HAP-1 (cell line): ENCODE results near the gene HOXB9.
A peak's percentile ranks its signal among the peaks of the same experiment; 100 is the strongest.

Experiments used
- DNase-seq, 2 experiments: peaks; one replicate each; pipeline ENCODE4 v3.0.0-alpha.2; 2016 to 2020; ENCODE audit warnings: low spot score in 2 of 2
- H3K27me3 ChIP-seq: fragments of 250-450 bp; sonication (Bioruptor Pico); 2 replicates; pipeline ENCODE4 v1.5.1; 2020; ENCODE audit warnings: low read depth, mild to moderate bottlenecking, moderate library complexity
- H3K36me3 ChIP-seq: fragments of 250-450 bp; sonication (Bioruptor Pico); replicated peaks from 2 replicates; pipeline ENCODE4 v1.5.1; 2020; ENCODE audit warnings: mild to moderate bottlenecking
- H3K4me1 ChIP-seq: fragments of 250-450 bp; sonication (Bioruptor Pico); 2 replicates; pipeline ENCODE4 v1.5.1; 2020; ENCODE audit warnings: mild to moderate bottlenecking
- H3K4me3 ChIP-seq: fragments of 250-450 bp; sonication (Bioruptor Pico); 2 replicates; pipeline ENCODE4 v1.5.1; 2020; ENCODE audit warnings: mild to moderate bottlenecking, moderate library complexity
- H3K9me3 ChIP-seq: fragments of 250-450 bp; sonication (Bioruptor Pico); 2 replicates; pipeline ENCODE4 v1.5.1; 2020; ENCODE audit warnings: mild to moderate bottlenecking, moderate library complexity
- in situ Hi-C: fragments of 300-500 bp; cut with MboI; formaldehyde crosslinking; loops from 3 replicates; pipeline ENCODE4 v1.14.3; 2020; ENCODE audit warnings: low sequenced_read_pairs, inconsistent platforms, mixed read lengths

HOXB9 gene

GRCh38 chr17:48643697-48644012 lies 17.5 kb upstream of the HOXB9 start:
- no peak for DNase-seq
- Histone ChIP-seq H3K9me3 (no peaks in the 10 kb centered on the region), H3K4me1 (peaks cover 8% of the 10 kb centered on the region; the same call in 1 of the 2 replicates), H3K4me3 (no peak overlapping the region), H3K36me3 (no peaks in the 10 kb centered on the region), H3K27me3 (peaks cover 40% of the 10 kb centered on the region)
- in situ Hi-C loops = no loop called here

GRCh38 chr17:48642843-48643696 lies 16.9 kb upstream of the HOXB9 start:
- peaks cover 46% of the 10 kb centered on the region for H3K27me3 ChIP-seq

GRCh38 chr17:48642059-48642842 lies 16.1 kb upstream of the HOXB9 start:
- Histone ChIP-seq H3K9me3 (no peaks in the 10 kb centered on the region), H3K4me3 (no peak overlapping the region), H3K36me3 (no peaks in the 10 kb centered on the region), H3K27me3 (peaks cover 47% of the 10 kb centered on the region), H3K4me1 (peaks cover 2% of the 10 kb centered on the region; the same call in 1 of the 2 replicates)
- DNase-seq = no peak
- in situ Hi-C loops = no loop called here

More at GRCh38 chr17:48642843-48643696, 16.9 kb upstream of the HOXB9 start:
- H3K4me3 ChIP-seq = no peak overlapping the region
- no peak for DNase-seq
- H3K36me3 ChIP-seq = no peaks in the 10 kb centered on the region
- H3K9me3 ChIP-seq = no peaks in the 10 kb centered on the region
- in situ Hi-C loops = no loop called here
- peaks cover 8% of the 10 kb centered on the region; the same call in 1 of the 2 replicates for H3K4me1 ChIP-seq

GRCh38 chr17:48641541-48642058 lies 15.4 kb upstream of the HOXB9 start:
- DNase-seq = no peak
- no peak overlapping the region for H3K4me3 ChIP-seq
- H3K27me3 ChIP-seq = peaks cover 47% of the 10 kb centered on the region
- no peaks in the 10 kb centered on the region for H3K9me3 ChIP-seq
- H3K4me1 ChIP-seq = peaks cover 3% of the 10 kb centered on the region; the same call in 1 of the 2 replicates
- in situ Hi-C loops = no loop called here
- no peaks in the 10 kb centered on the region for H3K36me3 ChIP-seq

- no peaks in the 10 kb centered on the region for H3K36me3 ChIP-seq
- H3K27me3 ChIP-seq = peaks cover 47% of the 10 kb centered on the region
- peaks cover 3% of the 10 kb centered on the region; the same call in 1 of the 2 replicates for H3K4me1 ChIP-seq
- in situ Hi-C loops = no loop called here
- DNase-seq = no peak
- no peak overlapping the region for H3K4me3 ChIP-seq
- H3K9me3 ChIP-seq = no peaks in the 10 kb centered on the region
Observed at GRCh38 chr17:48640858-48641180, 14.7 kb upstream of the HOXB9 start.

- DNase-seq = no peak
- Histone ChIP-seq H3K27me3 (peaks cover 47% of the 10 kb centered on the region), H3K4me3 (no peak overlapping the region), H3K4me1 (peaks cover 3% of the 10 kb centered on the region; the same call in 1 of the 2 replicates), H3K9me3 (no peaks in the 10 kb centered on the region), H3K36me3 (no peaks in the 10 kb centered on the region)
- in situ Hi-C loops = no loop called here
Observed at GRCh38 chr17:48639982-48640857, 14.1 kb upstream of the HOXB9 start.

GRCh38 chr17:48639136-48639535 lies 13.0 kb upstream of the HOXB9 start:
- no peak for DNase-seq
- peaks cover 47% of the 10 kb centered on the region for H3K27me3 ChIP-seq
- no peaks in the 10 kb centered on the region; the same call in 1 of the 2 replicates for H3K9me3 ChIP-seq
- H3K36me3 ChIP-seq = no peaks in the 10 kb centered on the region
- in situ Hi-C loops = no loop called here
- no peak overlapping the region for H3K4me3 ChIP-seq
- H3K4me1 ChIP-seq = peaks cover 3% of the 10 kb centered on the region; the same call in 1 of the 2 replicates

GRCh38 chr17:48637323-48638260 lies 11.4 kb upstream of the HOXB9 start:
- Histone ChIP-seq H3K36me3 (no peaks in the 10 kb centered on the region), H3K4me1 (peaks cover 3% of the 10 kb centered on the region), H3K9me3 (no peaks in the 10 kb centered on the region; the same call in 1 of the 2 replicates), H3K4me3 (no peak overlapping the region), H3K27me3 (peaks cover 39% of the 10 kb centered on the region)
- in situ Hi-C loops = no loop called here
- DNase-seq = no peak

GRCh38 chr17:48636177-48637018 lies 10.2 kb upstream of the HOXB9 start:
- peak; percentile 88 to 96 for DNase-seq
- peaks cover 29% of the 10 kb centered on the region for H3K27me3 ChIP-seq
- in situ Hi-C loops = no loop called here
- no peaks in the 10 kb centered on the region; the same call in 1 of the 2 replicates for H3K9me3 ChIP-seq
- H3K36me3 ChIP-seq = no peaks in the 10 kb centered on the region
- H3K4me1 ChIP-seq = peaks cover 3% of the 10 kb centered on the region
- H3K4me3 ChIP-seq = no peak overlapping the region

GRCh38 chr17:48634493-48635208 lies 8.5 kb upstream of the HOXB9 start:
- Histone ChIP-seq H3K4me3 (no peak overlapping the region), H3K9me3 (no peaks in the 10 kb centered on the region; the same call in 1 of the 2 replicates), H3K4me1 (peaks cover 3% of the 10 kb centered on the region), H3K27me3 (peaks cover 22% of the 10 kb centered on the region; the same call in 1 of the 2 replicates), H3K36me3 (no peaks in the 10 kb centered on the region)
- in situ Hi-C loops = no loop called here
- DNase-seq = no peak

GRCh38 chr17:48633266-48633677 lies 7.1 kb upstream of the HOXB9 start:
- peaks cover 24% of the 10 kb centered on the region for H3K27me3 ChIP-seq
- H3K9me3 ChIP-seq = no peaks in the 10 kb centered on the region; the same call in 1 of the 2 replicates
- no peaks in the 10 kb centered on the region for H3K36me3 ChIP-seq
- in situ Hi-C loops = no loop called here
- no peak for DNase-seq
- H3K4me1 ChIP-seq = peaks cover 3% of the 10 kb centered on the region
- H3K4me3 ChIP-seq = no peak overlapping the region
